Thyroid gland (tissue), 4 donors: Measurements from ENCODE around the gene DGKQ. TPM values are rescaled to one million over a fixed set of nuclear protein-coding genes. Genes with fewer than 3 reads are reported as not detected.

ENCODE experiments used
- DNase-seq, 2 donors: peaks; one replicate each; pipeline ENCODE4 v3.0.0-alpha.2; 2019
- H3K27ac ChIP-seq, 3 donors: fragments of 200-600 bp; sonication (generic); 1 replicate in 2 of 3; 2 replicates in 1 of 3; pipeline ENCODE4 v1.5.1; 2016 to 2019; ENCODE audit warnings: mild to moderate bottlenecking in 1 of 3, moderate library complexity in 1 of 3
- H3K27me3 ChIP-seq: fragments of 200-600 bp; sonication (generic); one replicate; pipeline ENCODE4 v1.5.1; 2019
- H3K36me3 ChIP-seq, 2 donors: fragments of 200-600 bp; sonication (generic); one replicate each; pipeline ENCODE4 v1.5.1; 2016 to 2019
- H3K4me1 ChIP-seq, 2 donors: fragments of 200-600 bp; sonication (generic); one replicate each; pipeline ENCODE4 v1.5.1; 2017 to 2019
- H3K4me3 ChIP-seq, 3 donors: fragments of 200-600 bp; sonication (generic); replicated peaks in 1 of 3; 1 replicate in 2 of 3; 2 replicates in 1 of 3; pipeline ENCODE4 v1.5.1; 2016; ENCODE audit warnings: mild to moderate bottlenecking in 1 of 3
- H3K9me3 ChIP-seq: fragments of 200-600 bp; sonication (generic); one replicate; pipeline ENCODE4 v1.5.1; 2017
- CTCF ChIP-seq, 6 experiments: fragments of 200-600 bp in 3 of 6; fragments of 450-650 bp in 3 of 6; sonication (generic) in 3 of 6; IDR thresholded peaks; one replicate each; pipeline ENCODE4 v1.5.1; 2016 to 2019; ENCODE audit warnings: antibody characterized with exemption in 6 of 6, mild to moderate bottlenecking in 2 of 6, inconsistent platforms in 1 of 6, moderate library complexity in 1 of 6
- POLR2A ChIP-seq, 2 donors: fragments of 450-650 bp; IDR thresholded peaks; one replicate each; pipeline ENCODE4 v1.6.1; 2017; ENCODE audit warnings: antibody characterized with exemption in 2 of 2, mild to moderate bottlenecking in 2 of 2, moderate library complexity in 1 of 2
- WGBS, 2 donors: methylation state at CpG; one replicate each; pipeline ENCODE4 v1.1.5; 2017; 5-methylcytosine and 5-hydroxymethylcytosine counted together
- intact Hi-C: fragments of 100-400 bp; cut with DNase I; formaldehyde crosslinking; loops from one replicate; pipeline ENCODE4 v1.15.1; 2023
- total RNA-seq, 4 donors: library from RNA; depleted of rRNA; stranded (reverse); fragments of >200 nt; gene quantifications; one replicate each; pipeline ENCODE4 v1.2.3, GENCODE V29; 2016

The DGKQ gene
- total RNA-seq, 4 donors from 2014 or later, result 10.2 to 17.0 (median 11.6) TPM

- DNase-seq, result no peak
- intact Hi-C loops, result no loop called here
- Histone ChIP-seq H3K36me3 (no peaks in the 10 kb centered on the region), H3K4me1 (peaks cover 12 to 26% of the 10 kb centered on the region in 2 donors), H3K27me3 (peaks cover 25% of the 10 kb centered on the region), H3K27ac (no peak overlapping the region), H3K9me3 (no peaks in the 10 kb centered on the region), H3K4me3 (no peak overlapping the region)
- no peak for TF ChIP-seq CTCF (IDR thresholded peaks at IDR 0.05)
- no peak for TF ChIP-seq POLR2A (IDR thresholded peaks at IDR 0.05)
- WGBS, 2 donors, result 78 to 85% methylated on average over 16 to 18 of the region's 25 CpGs
Measured at GRCh38 chr4:1004557-1005485, 31.5 kb upstream of the DGKQ start.

DNA sequence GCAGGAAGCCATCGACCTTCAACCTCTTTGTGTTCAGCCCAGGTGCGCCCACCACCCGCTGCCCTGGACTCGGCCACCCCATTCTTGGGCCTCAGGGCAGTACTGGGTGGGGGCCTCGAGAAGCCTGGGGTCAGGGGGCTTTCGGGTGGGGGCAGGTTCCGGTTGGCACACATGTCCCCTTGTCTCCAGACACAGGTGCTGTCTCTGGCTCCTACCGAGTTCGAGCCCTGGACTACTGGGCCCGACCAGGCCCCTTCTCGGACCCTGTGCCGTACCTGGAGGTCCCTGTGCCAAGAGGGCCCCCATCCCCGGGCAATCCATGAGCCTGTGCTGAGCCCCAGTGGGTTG is 30.7 kb upstream of the DGKQ start:
- WGBS, 2 donors, result 89 to 90% methylated on average over 9 to 13 of the region's 13 CpGs
- peaks cover 9 to 25% of the 10 kb centered on the region in 2 donors for H3K4me1 ChIP-seq

GRCh38 chr4:1003271-1004070 is 30.1 kb upstream of the DGKQ start:
- intact Hi-C loops, result no loop called here
- peaks cover 25% of the 10 kb centered on the region for H3K27me3 ChIP-seq
- H3K4me1 ChIP-seq, result peaks cover 6 to 20% of the 10 kb centered on the region in 2 donors
- H3K27ac ChIP-seq, result no peak overlapping the region
- no peaks in the 10 kb centered on the region for H3K9me3 ChIP-seq
- TF ChIP-seq CTCF (IDR thresholded peaks at IDR 0.05), result no peak
- no peak for TF ChIP-seq POLR2A (IDR thresholded peaks at IDR 0.05)
- DNase-seq, result no peak
- H3K36me3 ChIP-seq, result no peaks in the 10 kb centered on the region
- H3K4me3 ChIP-seq, result no peak overlapping the region
- WGBS, 2 donors, result 47 to 61% methylated on average over 16 to 19 of the region's 63 CpGs

More for the DNA sequence above, 30.7 kb upstream of the DGKQ start:
- no peaks in the 10 kb centered on the region for H3K36me3 ChIP-seq
- DNase-seq, result no peak
- H3K27me3 ChIP-seq, result peaks cover 25% of the 10 kb centered on the region
- intact Hi-C loops, result no loop called here
- H3K4me3 ChIP-seq, result no peak overlapping the region
- no peak overlapping the region for H3K27ac ChIP-seq
- H3K9me3 ChIP-seq, result no peaks in the 10 kb centered on the region
- TF ChIP-seq CTCF (IDR thresholded peaks at IDR 0.05) (no peak), POLR2A (IDR thresholded peaks at IDR 0.05) (no peak)

DNA sequence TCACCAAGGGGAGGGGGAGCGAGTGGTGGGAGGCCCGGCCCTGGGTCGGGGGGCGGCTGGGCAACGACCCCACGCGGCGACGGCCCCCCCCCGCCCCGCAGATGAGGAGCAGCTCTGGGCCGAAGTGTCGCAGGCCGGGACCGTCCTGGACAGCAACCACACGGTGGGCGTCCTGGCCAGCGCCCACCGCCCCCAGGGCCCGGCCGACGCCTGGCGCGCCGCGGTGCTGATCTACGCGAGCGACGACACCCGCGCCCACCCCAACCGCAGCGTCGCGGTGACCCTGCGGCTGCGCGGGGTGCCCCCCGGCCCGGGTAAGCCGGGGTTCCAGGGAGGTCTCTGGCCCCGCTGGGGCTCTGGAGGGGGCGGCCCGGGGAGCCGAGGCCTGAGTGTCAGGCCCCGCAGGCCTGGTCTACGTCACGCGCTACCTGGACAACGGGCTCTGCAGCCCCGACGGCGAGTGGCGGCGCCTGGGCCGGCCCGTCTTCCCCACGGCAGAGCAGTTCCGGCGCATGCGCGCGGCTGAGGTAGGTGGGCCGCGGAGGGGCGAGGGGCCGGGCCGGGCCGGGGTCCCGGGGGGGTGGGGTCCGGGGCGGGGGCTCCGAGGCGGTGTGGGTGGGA is 29.4 kb upstream of the DGKQ start:
- H3K4me1 ChIP-seq, result peaks cover 7 to 26% of the 10 kb centered on the region in 2 donors
- H3K27me3 ChIP-seq, result peaks cover 25% of the 10 kb centered on the region
- WGBS, 2 donors, result no CpG with 5 or more reads among the region's 75 CpGs
- intact Hi-C loops, result no loop called here
- H3K4me3 ChIP-seq, result no peak overlapping the region
- H3K27ac ChIP-seq, result no peak overlapping the region
- H3K9me3 ChIP-seq, result no peaks in the 10 kb centered on the region
- no peaks in the 10 kb centered on the region for H3K36me3 ChIP-seq
- no peak for DNase-seq
- TF ChIP-seq CTCF (IDR thresholded peaks at IDR 0.05) (no peak), POLR2A (IDR thresholded peaks at IDR 0.05) (no peak)
